Fibroblast of lung (primary cell): ENCODE results near the gene BPIFB3. TPM values are rescaled to one million over a fixed set of nuclear protein-coding genes. Genes with fewer than 3 reads are reported as not detected.

Source experiments
- DNase-seq, 2 donors: peaks; one replicate each; pipeline versions ENCODE4 v3.0.0 to v3.0.0-alpha.2; 2010; ENCODE audit warnings: low read depth in 2 of 2
- H2AFZ ChIP-seq: 2 replicates; pipeline ENCODE4 v1.5.1; 2012; ENCODE audit warnings: low read length, control low read depth, inconsistent platforms
- H3K27ac ChIP-seq: 2 replicates; pipeline ENCODE4 v1.5.1; 2011; ENCODE audit warnings: low read length, control low read depth; ENCODE audit not compliant: insufficient read depth
- H3K27me3 ChIP-seq: 2 replicates; pipeline ENCODE4 v1.5.1; 2011; ENCODE audit warnings: mild to moderate bottlenecking, low read length; ENCODE audit not compliant: control insufficient read depth, insufficient read depth
- H3K36me3 ChIP-seq: 2 replicates; pipeline ENCODE4 v1.5.1; 2011; ENCODE audit warnings: low read length; ENCODE audit not compliant: control insufficient read depth, insufficient read depth
- H3K4me1 ChIP-seq: 2 replicates; pipeline ENCODE4 v1.5.1; 2011; ENCODE audit warnings: low read length; ENCODE audit not compliant: control insufficient read depth, insufficient read depth; ENCODE audit errors: extremely low read depth
- H3K4me2 ChIP-seq: 2 replicates; pipeline ENCODE4 v1.5.1; 2011; ENCODE audit warnings: low read length, control low read depth; ENCODE audit not compliant: insufficient read depth; ENCODE audit errors: extremely low read depth
- H3K4me3 ChIP-seq, 4 experiments: fragments of 200-600 bp in 1 of 4; sonication (generic) in 1 of 4; replicated peaks in 1 of 4; 2 replicates each; pipeline ENCODE4 v1.5.1; 2011 to 2016; ENCODE audit warnings: low read length in 4 of 4, low read depth in 3 of 4, mild to moderate bottlenecking in 3 of 4, control low read depth in 2 of 4, inconsistent platforms in 1 of 4, mixed read lengths in 1 of 4; ENCODE audit not compliant: insufficient read depth in 1 of 4; ENCODE audit errors: control extremely low read depth in 1 of 4
- H3K79me2 ChIP-seq: 2 replicates; pipeline ENCODE4 v1.5.1; 2012; ENCODE audit warnings: mild to moderate bottlenecking, low read length, inconsistent platforms; ENCODE audit not compliant: control insufficient read depth, insufficient read depth
- H3K9ac ChIP-seq: 2 replicates; pipeline ENCODE4 v1.5.1; 2011; ENCODE audit warnings: mild to moderate bottlenecking, low read length, control low read depth; ENCODE audit not compliant: insufficient read depth
- H3K9me3 ChIP-seq: 2 replicates; pipeline ENCODE4 v1.5.1; 2012; ENCODE audit warnings: low read depth, low read length; ENCODE audit not compliant: control insufficient read depth, insufficient read depth
- H4K20me1 ChIP-seq: 2 replicates; pipeline ENCODE4 v1.5.1; 2011; ENCODE audit warnings: low read length; ENCODE audit not compliant: control insufficient read depth, insufficient read depth; ENCODE audit errors: extremely low read depth
- CTCF ChIP-seq, 2 donors: IDR thresholded peaks in 1 of 2; conservative IDR thresholded peaks in 1 of 2; 1 replicate in 1 of 2; 2 replicates in 1 of 2; pipeline ENCODE4 v1.5.1; 2011 to 2012; ENCODE audit warnings: low read length in 2 of 2, control low read depth in 1 of 2, inconsistent platforms in 1 of 2, low read depth in 1 of 2, mild to moderate bottlenecking in 1 of 2
- EZH2 ChIP-seq: IDR thresholded peaks from 2 replicates; pipeline ENCODE4 v1.5.1; 2012; ENCODE audit warnings: low read length, control low read depth, mild to moderate bottlenecking; ENCODE audit errors: missing control alignments
- polyA plus RNA-seq, 2 donors: library from polyadenylated mRNA; depleted of rRNA in 1 of 2; stranded (reverse) in 1 of 2; unstranded in 1 of 2; fragments of >200 nt; gene quantifications; 2 replicates each; pipeline ENCODE4 v1.2.1, GENCODE V29; 2011 to 2012; ENCODE audit warnings: missing spikeins in 1 of 2
- total RNA-seq: library from RNA; depleted of rRNA; stranded (reverse); fragments of >200 nt; gene quantifications from 2 replicates; pipeline ENCODE4 v1.2.1, GENCODE V29; 2014

The BPIFB3 gene
- total and polyA plus RNA-seq, 2 donors (not counting 1 experiment from before 2014, with no cell fraction given), result not detected

DNA sequence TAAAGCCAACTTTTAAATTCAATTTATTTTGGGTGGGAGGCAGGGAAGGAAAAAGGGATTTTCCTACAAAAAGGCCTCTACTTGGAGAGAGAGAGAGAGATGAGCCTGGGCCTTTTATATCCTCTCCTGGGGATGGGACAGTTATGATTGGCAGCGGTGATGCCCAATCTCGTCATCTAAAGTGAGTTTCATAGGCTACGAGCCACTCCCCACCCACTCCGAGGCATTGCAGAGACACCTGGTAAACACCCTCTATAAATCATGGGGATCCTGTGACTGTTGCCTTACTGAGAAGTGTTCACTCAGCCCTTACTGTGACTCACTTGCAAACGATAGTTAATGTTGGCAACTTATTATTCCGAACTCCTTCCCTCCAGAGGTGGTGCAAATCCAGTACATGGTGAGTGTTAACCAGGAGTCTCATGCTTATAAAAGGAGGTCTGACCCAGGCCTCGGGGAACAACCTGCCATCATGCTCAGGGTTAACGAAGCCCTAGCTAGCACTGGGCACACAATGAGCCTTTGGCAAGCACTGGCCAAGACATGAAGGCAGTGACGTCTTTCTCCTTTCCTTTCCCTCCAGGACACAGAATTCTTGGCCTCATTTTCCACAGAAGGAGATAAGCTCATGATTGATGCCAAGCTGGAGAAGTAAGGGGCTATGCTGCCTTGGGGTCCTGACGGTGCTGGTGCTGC lies 46.3 kb downstream of the BPIFB3 start:
- Histone ChIP-seq H3K27ac (no peak overlapping the region), H3K4me1 (no peaks in the 10 kb centered on the region), H3K79me2 (no peaks in the 10 kb centered on the region), H3K27me3 (no peaks in the 10 kb centered on the region), H3K4me2 (no peak overlapping the region), H2AFZ (no peak overlapping the region), H4K20me1 (no peaks in the 10 kb centered on the region), H3K36me3 (no peaks in the 10 kb centered on the region), H3K9me3 (no peaks in the 10 kb centered on the region), H3K4me3 (no peak overlapping the region), H3K9ac (no peak overlapping the region)
- TF ChIP-seq EZH2, result no peak
- TF ChIP-seq CTCF (conservative IDR thresholded peaks at IDR 0.05 in 1 of 2, IDR thresholded peaks at IDR 0.05 in 1 of 2; ENCODE audit: low read depth in 1 of 2, low read length in 2 of 2), result no peak
- no peak for DNase-seq

- no peak overlapping the region for H3K4me2 ChIP-seq
- no peaks in the 10 kb centered on the region for H3K79me2 ChIP-seq
- no peaks in the 10 kb centered on the region for H4K20me1 ChIP-seq
- H2AFZ ChIP-seq, result no peak overlapping the region
- no peaks in the 10 kb centered on the region for H3K27me3 ChIP-seq
- no peak overlapping the region for H3K9ac ChIP-seq
- no peak overlapping the region for H3K4me3 ChIP-seq
- no peaks in the 10 kb centered on the region for H3K4me1 ChIP-seq
- H3K9me3 ChIP-seq, result no peaks in the 10 kb centered on the region
- H3K27ac ChIP-seq, result no peak overlapping the region
- no peak for TF ChIP-seq CTCF (conservative IDR thresholded peaks at IDR 0.05 in 1 of 2, IDR thresholded peaks at IDR 0.05 in 1 of 2; ENCODE audit: low read depth in 1 of 2, low read length in 2 of 2)
- TF ChIP-seq EZH2, result no peak
- H3K36me3 ChIP-seq, result no peaks in the 10 kb centered on the region
- no peak for DNase-seq
These were observed 49.9 kb downstream of the BPIFB3 start for GRCh38 chr20:33103556-33103955.

GRCh38 chr20:33104336-33104735 lies 50.6 kb downstream of the BPIFB3 start:
- Histone ChIP-seq H4K20me1 (no peaks in the 10 kb centered on the region), H2AFZ (no peak overlapping the region), H3K79me2 (no peaks in the 10 kb centered on the region), H3K4me3 (no peak overlapping the region), H3K27me3 (no peaks in the 10 kb centered on the region), H3K36me3 (no peaks in the 10 kb centered on the region), H3K9me3 (no peaks in the 10 kb centered on the region), H3K9ac (no peak overlapping the region), H3K4me1 (no peaks in the 10 kb centered on the region), H3K27ac (no peak overlapping the region), H3K4me2 (no peak overlapping the region)
- no peak for TF ChIP-seq CTCF (conservative IDR thresholded peaks at IDR 0.05 in 1 of 2, IDR thresholded peaks at IDR 0.05 in 1 of 2; ENCODE audit: low read depth in 1 of 2, low read length in 2 of 2)
- no peak for DNase-seq
